ENCODE results near the gene CASP5.

The CASP5 gene

DNA sequence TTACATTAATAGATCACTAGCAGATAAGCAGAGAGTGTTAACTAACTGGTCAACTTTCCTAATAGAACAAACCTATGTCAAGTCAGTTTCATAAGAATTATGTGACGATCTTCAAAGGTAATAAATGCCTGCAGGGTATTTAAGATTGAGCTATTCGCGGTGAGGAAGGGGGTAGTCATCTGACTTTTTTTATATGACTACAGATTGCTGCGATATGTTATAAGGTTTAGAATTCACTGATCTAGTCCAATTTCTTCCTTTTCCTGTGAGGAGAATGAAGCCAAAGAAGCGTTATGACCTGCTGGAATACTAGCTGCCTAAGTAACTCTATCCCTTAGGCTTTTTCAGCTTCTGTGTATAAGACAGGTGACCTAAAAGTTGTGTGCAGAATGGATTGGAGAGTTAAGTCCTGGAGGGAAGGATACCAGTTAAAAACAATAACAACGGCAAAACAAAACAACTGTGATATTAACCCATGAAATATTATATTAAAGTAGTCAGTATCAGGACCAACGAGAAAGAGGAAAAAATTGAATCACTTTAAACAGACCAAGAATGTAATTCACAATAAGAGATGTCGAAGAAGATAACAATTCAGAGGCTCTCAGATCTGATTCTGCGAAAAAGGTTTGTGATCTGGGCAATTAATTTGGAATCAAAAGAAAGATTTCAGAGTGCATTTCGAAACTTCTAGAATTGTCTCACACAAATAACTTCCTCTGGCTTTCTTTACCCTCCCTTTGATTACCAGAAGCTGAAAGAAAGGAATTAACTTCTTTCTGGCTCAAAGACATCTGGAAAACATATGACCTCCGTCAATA is 55.2 kb downstream of the CASP5 start:
- DNase-seq, result peak; percentile 10

GRCh38 chr11:104965735-104966134 is 57.2 kb downstream of the CASP5 start:
- DNase-seq, result no peak

- no peak for DNase-seq
Measured at GRCh38 chr11:104964247-104964646, 58.7 kb downstream of the CASP5 start.

DNA sequence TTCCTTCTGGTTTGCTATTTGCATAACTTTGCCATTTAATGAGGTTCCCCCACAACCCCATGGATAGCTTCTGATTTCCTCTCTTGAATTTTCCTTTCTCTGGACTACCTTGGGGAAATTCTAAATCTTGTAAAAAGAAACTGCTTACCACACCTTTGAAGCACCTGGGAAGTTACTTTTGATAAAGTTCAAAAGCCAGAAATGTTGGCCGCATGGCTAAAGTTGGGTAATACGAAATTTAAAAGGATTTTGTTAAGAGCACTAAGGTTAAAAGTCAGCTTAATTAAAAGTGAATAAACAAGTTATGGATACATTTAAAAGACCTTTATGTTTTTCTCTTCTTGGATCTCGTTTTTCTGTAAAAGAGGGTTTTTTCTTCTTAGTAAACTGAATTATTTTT is 60.1 kb downstream of the CASP5 start:
- no peak for DNase-seq

DNA sequence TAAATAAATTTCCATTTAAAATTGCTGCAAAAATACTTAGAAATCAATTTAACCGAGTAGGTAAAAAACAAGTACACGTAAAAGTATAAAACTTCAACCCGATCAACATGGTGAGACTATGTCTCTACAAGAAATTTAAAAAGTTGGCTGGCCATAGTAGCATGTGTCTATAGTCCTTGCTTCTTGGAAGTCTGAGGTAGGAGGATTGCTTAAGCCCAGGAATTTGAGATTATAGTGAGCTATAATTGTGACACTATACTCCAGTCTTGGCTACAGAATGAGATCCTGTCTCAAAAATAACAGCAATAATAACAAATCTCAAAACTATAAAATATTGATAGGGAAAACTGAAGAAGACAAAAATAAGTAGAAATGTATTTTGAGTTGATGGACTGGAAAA is 65.7 kb downstream of the CASP5 start:
- no peak for DNase-seq

- no peak for DNase-seq
Measured at GRCh38 chr11:104956528-104956927, 66.4 kb downstream of the CASP5 start.

GRCh38 chr11:104946907-104947306 is 76.1 kb downstream of the CASP5 start:
- peak; percentile 9 for DNase-seq
